OCI-LY3 (cell line): Measurements from ENCODE around the gene METTL2B.
"Not testable (repeated sequence)": the region's sequence is repeated elsewhere in the genome, so short reads cannot be mapped to it uniquely, and the experiment has no call there.

ENCODE experiments used
- CTCF ChIP-seq: fragments of 200-600, 300-600 bp; sonication (generic); IDR thresholded peaks from 2 replicates; pipeline ENCODE4 v1.5.1; 2014; ENCODE audit warnings: antibody characterized with exemption, low read length, low read depth
- EZH2phosphoT487 ChIP-seq: fragments of 200-600 bp; shearing (Covaris generic); IDR thresholded peaks from 2 replicates; pipeline ENCODE4 v1.6.1; 2018; ENCODE audit warnings: antibody characterized with exemption, mixed run types, low read depth

GRCh38 chr7:128543300-128543699, 66.8 kb downstream of the METTL2B start:
- not testable (repeated sequence) for TF ChIP-seq CTCF, EZH2phosphoT487
